H9 (cell line): ENCODE results near the gene GPR82. TPM values are rescaled to one million over a fixed set of nuclear protein-coding genes. Genes with fewer than 3 reads are reported as not detected.

Experiments used
- DNase-seq: peaks from one replicate; pipeline ENCODE4 v3.0.0-alpha.2; 2017
- H2AFZ ChIP-seq: one replicate; pipeline ENCODE4 v1.6.1; 2013; ENCODE audit warnings: mild to moderate bottlenecking, low read length, control low read depth, moderate library complexity
- H2AK5ac ChIP-seq: 2 replicates; pipeline ENCODE4 v1.6.1; 2013; ENCODE audit warnings: low read length, control low read depth, mixed read lengths; ENCODE audit not compliant: insufficient read length
- H2BK120ac ChIP-seq: one replicate; pipeline ENCODE4 v1.6.1; 2013; ENCODE audit warnings: low read depth, mild to moderate bottlenecking, low read length, control low read depth, inconsistent platforms; ENCODE audit not compliant: poor library complexity, severe bottlenecking
- H2BK12ac ChIP-seq: 2 replicates; pipeline ENCODE4 v1.6.1; 2013; ENCODE audit warnings: low read length, control low read depth, mixed read lengths, low read depth; ENCODE audit not compliant: insufficient read length
- H2BK15ac ChIP-seq: 2 replicates; pipeline ENCODE4 v1.6.1; 2013; ENCODE audit warnings: low read depth, low read length, control low read depth
- H2BK20ac ChIP-seq: one replicate; pipeline ENCODE4 v1.6.1; 2013; ENCODE audit warnings: low read depth, mild to moderate bottlenecking, low read length, control low read depth, inconsistent platforms; ENCODE audit not compliant: poor library complexity, severe bottlenecking
- H2BK5ac ChIP-seq: 2 replicates; pipeline ENCODE4 v1.6.1; 2013; ENCODE audit warnings: low read length, control low read depth, mixed read lengths; ENCODE audit not compliant: insufficient read length
- H3K14ac ChIP-seq: 2 replicates; pipeline ENCODE4 v1.6.1; 2013; ENCODE audit warnings: low read length, control low read depth; ENCODE audit not compliant: insufficient read depth
- H3K18ac ChIP-seq: 2 replicates; pipeline ENCODE4 v1.6.1; 2013; ENCODE audit warnings: low read depth, mild to moderate bottlenecking, mixed read lengths, low read length, control low read depth; ENCODE audit not compliant: insufficient read length
- H3K23ac ChIP-seq: 2 replicates; pipeline ENCODE4 v1.6.1; 2013; ENCODE audit warnings: low read length, control low read depth, mixed read lengths, low read depth; ENCODE audit not compliant: insufficient read length
- H3K23me2 ChIP-seq: 2 replicates; pipeline ENCODE4 v1.6.1; 2013; ENCODE audit warnings: low read depth, mild to moderate bottlenecking, mixed read lengths, low read length, control low read depth; ENCODE audit not compliant: insufficient read length, poor library complexity, severe bottlenecking
- H3K27ac ChIP-seq: 2 replicates; pipeline ENCODE4 v1.5.1; 2013; ENCODE audit warnings: low read length, control low read depth, mixed read lengths, low read depth; ENCODE audit not compliant: insufficient read length
- H3K27me3 ChIP-seq: 2 replicates; pipeline ENCODE4 v1.6.1; 2013; ENCODE audit warnings: low read length, control low read depth, inconsistent platforms; ENCODE audit not compliant: insufficient read depth
- H3K4ac ChIP-seq: 2 replicates; pipeline ENCODE4 v1.6.1; 2013; ENCODE audit warnings: low read depth, mild to moderate bottlenecking, control low read depth, inconsistent platforms, low read length, moderate library complexity
- H3K4me1 ChIP-seq: 2 replicates; pipeline ENCODE4 v1.6.1; 2013; ENCODE audit warnings: low read length, control low read depth, inconsistent platforms; ENCODE audit not compliant: insufficient read depth
- H3K4me2 ChIP-seq: 2 replicates; pipeline ENCODE4 v1.6.1; 2013; ENCODE audit warnings: low read length, control low read depth, mixed read lengths; ENCODE audit not compliant: insufficient read length, insufficient read depth
- H3K56ac ChIP-seq: 2 replicates; pipeline ENCODE4 v1.6.1; 2013; ENCODE audit warnings: low read depth, mild to moderate bottlenecking, mixed read lengths, low read length, control low read depth; ENCODE audit not compliant: insufficient read length
- H3K79me1 ChIP-seq: 2 replicates; pipeline ENCODE4 v1.6.1; 2013; ENCODE audit warnings: low read depth, mild to moderate bottlenecking, moderate library complexity, low read length, control low read depth, inconsistent platforms; ENCODE audit not compliant: insufficient read depth, poor library complexity, severe bottlenecking
- H3K79me2 ChIP-seq: 2 replicates; pipeline ENCODE4 v1.6.1; 2013; ENCODE audit warnings: low read length, control low read depth, inconsistent platforms; ENCODE audit not compliant: insufficient read depth
- H3K9ac ChIP-seq: 2 replicates; pipeline ENCODE4 v1.6.1; 2013; ENCODE audit warnings: low read length, control low read depth, mixed read lengths; ENCODE audit not compliant: insufficient read length; ENCODE audit errors: extremely low read depth
- H3K9me3 ChIP-seq: one replicate; pipeline ENCODE4 v1.6.1; 2013; ENCODE audit warnings: low read depth, low read length, inconsistent platforms; ENCODE audit not compliant: control insufficient read depth
- H3T11ph ChIP-seq: one replicate; pipeline ENCODE4 v1.6.1; 2013; ENCODE audit warnings: mild to moderate bottlenecking, low read length, control low read depth, inconsistent platforms
- H4K20me1 ChIP-seq: one replicate; pipeline ENCODE4 v1.6.1; 2013; ENCODE audit not compliant: control insufficient read depth, insufficient read length, insufficient read depth
- H4K5ac ChIP-seq: 2 replicates; pipeline ENCODE4 v1.6.1; 2013; ENCODE audit warnings: low read depth, mild to moderate bottlenecking, mixed read lengths, low read length, control low read depth; ENCODE audit not compliant: insufficient read length
- H4K8ac ChIP-seq: replicated peaks from 2 replicates; pipeline ENCODE4 v1.6.1; 2013; ENCODE audit warnings: low read length, control low read depth, mixed read lengths, low read depth; ENCODE audit not compliant: insufficient read length
- H4K91ac ChIP-seq: 2 replicates; pipeline ENCODE4 v1.6.1; 2013; ENCODE audit warnings: low read depth, mild to moderate bottlenecking, moderate library complexity, mixed read lengths, low read length, control low read depth; ENCODE audit not compliant: insufficient read length
- H3K27ac Mint-ChIP-seq, 3 experiments: 2 replicates in 2 of 3; 3 replicates in 1 of 3; pipeline ENCODE4 v1.8.0; 2020 to 2021; ENCODE audit warnings: mixed read lengths in 3 of 3, mild to moderate bottlenecking in 1 of 3, moderate library complexity in 1 of 3
- H3K27me3 Mint-ChIP-seq: 2 replicates; pipeline ENCODE4 v1.8.0; 2021; ENCODE audit warnings: low read depth, mild to moderate bottlenecking, moderate library complexity, mixed read lengths
- H3K36me3 Mint-ChIP-seq, 3 experiments: 2 replicates in 2 of 3; 3 replicates in 1 of 3; pipeline ENCODE4 v1.8.0; 2020 to 2021; ENCODE audit warnings: low read depth in 3 of 3, mixed read lengths in 3 of 3; ENCODE audit not compliant: insufficient read depth in 1 of 3
- H3K4me1 Mint-ChIP-seq, 2 experiments: 2 replicates each; pipeline ENCODE4 v1.8.0; 2020; ENCODE audit warnings: mixed read lengths in 2 of 2
- H3K4me3 Mint-ChIP-seq, 2 experiments: 2 replicates in 1 of 2; 3 replicates in 1 of 2; pipeline ENCODE4 v1.8.0; 2020 to 2021; ENCODE audit warnings: mild to moderate bottlenecking in 2 of 2, mixed read lengths in 2 of 2, moderate library complexity in 1 of 2
- H3K9me3 Mint-ChIP-seq, 2 experiments: 2 replicates in 1 of 2; 3 replicates in 1 of 2; pipeline ENCODE4 v1.8.0; 2020; ENCODE audit warnings: mild to moderate bottlenecking in 2 of 2, mixed read lengths in 2 of 2, moderate library complexity in 1 of 2
- WGBS: extraction: QIAGEN DNeasy Blood & Tissue Kit; methylation state at CpG from one replicate; pipeline ENCODE4 v1.1.7; 2013; ENCODE audit warnings: missing lambda C conversion rate, low lambda C conversion rate, mixed read lengths; ENCODE audit not compliant: insufficient read length; ENCODE audit errors: extremely low coverage; 5-methylcytosine and 5-hydroxymethylcytosine counted together
- total RNA-seq: library from RNA; stranded (reverse); gene quantifications from 2 replicates; pipeline ENCODE4 v1.2.1, GENCODE V29; 2021
- TF ChIP-seq, protein P1 (sequence below): fragments of 200-600 bp; sonication (generic); conservative IDR thresholded peaks from 3 replicates; pipeline ENCODE4 v1.8.0; 2021; ENCODE audit warnings: antibody characterized with exemption, mild to moderate bottlenecking

The GPR82 gene
- total RNA-seq, 1 experiment from 2014 or later, result not detected

DNA sequence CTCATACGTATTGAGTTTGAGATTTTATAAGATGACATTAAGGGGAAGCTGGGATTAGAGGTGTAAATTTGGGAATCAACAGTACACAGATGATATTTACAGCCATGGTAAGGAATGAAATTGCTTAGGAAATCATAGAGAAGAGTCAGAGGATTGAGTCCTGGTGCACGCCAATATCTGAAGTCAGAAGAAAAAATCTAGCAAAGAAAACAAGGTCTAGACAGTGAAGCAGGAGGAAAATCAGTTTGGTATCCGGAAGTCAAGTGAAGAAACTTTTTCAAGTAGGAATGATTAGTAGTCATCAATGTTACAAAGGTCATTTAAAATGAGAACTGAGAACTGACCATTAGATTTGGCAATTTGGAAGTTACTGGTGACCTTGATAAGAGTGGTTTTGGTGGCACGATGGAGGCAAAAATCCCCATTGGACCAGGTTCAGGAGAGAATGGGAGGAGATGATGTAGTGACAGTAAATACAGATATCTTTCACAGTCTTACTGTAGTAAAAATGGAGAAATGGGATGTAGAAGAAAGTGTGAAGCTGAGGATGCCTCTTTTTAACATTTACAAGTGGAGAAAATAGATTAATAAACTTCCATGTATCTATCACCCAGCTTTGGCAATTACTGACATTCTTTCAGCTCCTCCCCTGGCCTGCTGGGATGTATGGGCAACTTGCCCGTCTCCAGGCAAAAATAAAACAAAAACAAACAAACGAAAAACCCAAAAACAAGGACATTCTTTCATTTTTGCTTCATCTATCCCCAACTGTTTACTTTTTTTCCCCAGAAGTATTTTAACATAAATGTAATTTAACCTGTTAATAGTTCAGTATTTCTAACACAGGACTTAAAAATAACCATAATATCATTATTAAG lies 46.6 kb upstream of the GPR82 start:
- no peak overlapping the region for H2BK20ac ChIP-seq
- DNase-seq, result no peak
- no peak overlapping the region for H3K18ac ChIP-seq
- Mint-ChIP-seq H3K36me3 (peaks cover 0 to 4% (median 2%) of the 10 kb centered on the region in 3 experiments; a peak in 4 of 7 replicates), H3K4me3 (no peak overlapping the region), H3K27ac (no peak overlapping the region), H3K9me3 (peaks cover 40 to 44% of the 10 kb centered on the region in 2 experiments), H3K27me3 (no peaks in the 10 kb centered on the region), H3K4me1 (peaks cover 2 to 8% of the 10 kb centered on the region in 2 experiments; a peak in 3 of 4 replicates)
- H2AK5ac ChIP-seq, result no peak overlapping the region
- no peaks in the 10 kb centered on the region for H3K23me2 ChIP-seq
- H3K27ac ChIP-seq, result no peak overlapping the region
- H2BK12ac ChIP-seq, result no peak overlapping the region
- no peaks in the 10 kb centered on the region for H3K9me3 ChIP-seq
- H3K4ac ChIP-seq, result no peak overlapping the region
- no peak overlapping the region for H3K14ac ChIP-seq
- no peak overlapping the region for H4K8ac ChIP-seq
- H2BK5ac ChIP-seq, result no peak overlapping the region
- TF ChIP-seq, protein P1, sequence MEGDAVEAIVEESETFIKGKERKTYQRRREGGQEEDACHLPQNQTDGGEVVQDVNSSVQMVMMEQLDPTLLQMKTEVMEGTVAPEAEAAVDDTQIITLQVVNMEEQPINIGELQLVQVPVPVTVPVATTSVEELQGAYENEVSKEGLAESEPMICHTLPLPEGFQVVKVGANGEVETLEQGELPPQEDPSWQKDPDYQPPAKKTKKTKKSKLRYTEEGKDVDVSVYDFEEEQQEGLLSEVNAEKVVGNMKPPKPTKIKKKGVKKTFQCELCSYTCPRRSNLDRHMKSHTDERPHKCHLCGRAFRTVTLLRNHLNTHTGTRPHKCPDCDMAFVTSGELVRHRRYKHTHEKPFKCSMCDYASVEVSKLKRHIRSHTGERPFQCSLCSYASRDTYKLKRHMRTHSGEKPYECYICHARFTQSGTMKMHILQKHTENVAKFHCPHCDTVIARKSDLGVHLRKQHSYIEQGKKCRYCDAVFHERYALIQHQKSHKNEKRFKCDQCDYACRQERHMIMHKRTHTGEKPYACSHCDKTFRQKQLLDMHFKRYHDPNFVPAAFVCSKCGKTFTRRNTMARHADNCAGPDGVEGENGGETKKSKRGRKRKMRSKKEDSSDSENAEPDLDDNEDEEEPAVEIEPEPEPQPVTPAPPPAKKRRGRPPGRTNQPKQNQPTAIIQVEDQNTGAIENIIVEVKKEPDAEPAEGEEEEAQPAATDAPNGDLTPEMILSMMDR, result no peak
- no peaks in the 10 kb centered on the region for H3K4me1 ChIP-seq
- H2BK15ac ChIP-seq, result no peak overlapping the region
- no peak overlapping the region for H4K91ac ChIP-seq
- no peaks in the 10 kb centered on the region for H3K79me2 ChIP-seq
- no peak overlapping the region for H3T11ph ChIP-seq
- H4K5ac ChIP-seq, result no peak overlapping the region
- H2BK120ac ChIP-seq, result no peak overlapping the region
- H3K23ac ChIP-seq, result no peak overlapping the region
- no peaks in the 10 kb centered on the region for H3K27me3 ChIP-seq
- H3K4me2 ChIP-seq, result no peak overlapping the region
- H3K9ac ChIP-seq, result no peak overlapping the region
- no peak overlapping the region for H2AFZ ChIP-seq
- no peak overlapping the region for H3K56ac ChIP-seq
- H4K20me1 ChIP-seq, result no peaks in the 10 kb centered on the region
- no peaks in the 10 kb centered on the region for H3K79me1 ChIP-seq
- no CpG with 5 or more reads among the region's 6 CpGs for WGBS
